Activated naive CD4-positive, alpha-beta T cell treated with anti-CD3 and anti-CD28 coated beads, Interleukin-2, amount 50 U/mL, for 16 hours (primary cell): ENCODE results near the gene CYP2D6.
A peak's percentile ranks its signal among the peaks of the same experiment; 100 is the strongest.

ENCODE experiments used
- DNase-seq: peaks from one replicate; pipeline ENCODE4 v3.0.0-alpha.2; 2020

CYP2D6 gene

DNA sequence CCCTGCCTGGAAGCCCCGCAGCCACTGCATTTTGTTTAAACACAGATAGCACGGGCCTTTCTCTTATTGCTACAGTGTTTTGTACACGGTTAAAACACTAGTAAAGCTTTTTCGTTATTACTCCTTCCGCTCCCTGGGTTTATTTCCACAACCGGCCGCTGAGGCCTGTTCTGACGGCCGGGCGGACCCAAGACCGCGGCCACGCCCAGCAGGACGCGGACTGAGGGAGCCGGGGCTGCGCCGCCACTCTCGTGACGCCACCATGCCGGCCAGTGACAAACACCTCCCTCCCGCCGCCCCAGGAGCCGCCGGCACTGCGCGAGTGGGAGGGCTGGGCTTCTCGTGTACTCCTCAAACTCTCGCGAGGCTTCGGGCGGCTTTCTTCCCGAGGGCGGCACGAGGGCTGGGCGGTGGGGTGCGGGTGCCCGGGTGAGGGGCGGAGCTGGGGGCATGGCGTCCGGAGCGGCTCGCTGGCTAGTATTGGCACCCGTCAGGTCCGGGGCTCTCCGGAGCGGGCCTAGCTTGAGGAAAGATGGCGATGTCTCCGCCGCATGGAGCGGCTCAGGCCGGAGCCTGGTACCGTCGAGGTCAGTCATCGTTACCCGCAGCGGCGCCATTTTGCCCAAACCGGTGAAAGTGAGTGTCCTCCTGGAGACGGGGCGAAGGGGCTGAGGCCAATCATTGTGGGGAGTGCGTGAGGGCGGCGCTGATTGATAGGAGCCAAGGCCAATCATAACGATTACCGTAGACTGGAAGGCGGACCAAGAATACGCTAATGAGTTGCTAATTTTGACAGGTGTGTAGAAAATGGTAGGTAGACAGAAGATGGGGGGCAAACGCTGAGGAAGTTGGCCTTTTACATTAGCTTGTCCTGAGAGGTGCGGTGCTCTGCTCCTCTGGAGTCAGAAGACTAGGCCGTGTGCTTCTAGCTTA lies 51.0 kb downstream of the CYP2D6 start, which contains the start of gene SMDT1:
TSS of gene SMDT1 (plus strand) at position 382 of the 933 bp plus-strand sequence. CDS start at position 451, 69 bp downstream.
- DNase-seq = peak; percentile 98

DNA sequence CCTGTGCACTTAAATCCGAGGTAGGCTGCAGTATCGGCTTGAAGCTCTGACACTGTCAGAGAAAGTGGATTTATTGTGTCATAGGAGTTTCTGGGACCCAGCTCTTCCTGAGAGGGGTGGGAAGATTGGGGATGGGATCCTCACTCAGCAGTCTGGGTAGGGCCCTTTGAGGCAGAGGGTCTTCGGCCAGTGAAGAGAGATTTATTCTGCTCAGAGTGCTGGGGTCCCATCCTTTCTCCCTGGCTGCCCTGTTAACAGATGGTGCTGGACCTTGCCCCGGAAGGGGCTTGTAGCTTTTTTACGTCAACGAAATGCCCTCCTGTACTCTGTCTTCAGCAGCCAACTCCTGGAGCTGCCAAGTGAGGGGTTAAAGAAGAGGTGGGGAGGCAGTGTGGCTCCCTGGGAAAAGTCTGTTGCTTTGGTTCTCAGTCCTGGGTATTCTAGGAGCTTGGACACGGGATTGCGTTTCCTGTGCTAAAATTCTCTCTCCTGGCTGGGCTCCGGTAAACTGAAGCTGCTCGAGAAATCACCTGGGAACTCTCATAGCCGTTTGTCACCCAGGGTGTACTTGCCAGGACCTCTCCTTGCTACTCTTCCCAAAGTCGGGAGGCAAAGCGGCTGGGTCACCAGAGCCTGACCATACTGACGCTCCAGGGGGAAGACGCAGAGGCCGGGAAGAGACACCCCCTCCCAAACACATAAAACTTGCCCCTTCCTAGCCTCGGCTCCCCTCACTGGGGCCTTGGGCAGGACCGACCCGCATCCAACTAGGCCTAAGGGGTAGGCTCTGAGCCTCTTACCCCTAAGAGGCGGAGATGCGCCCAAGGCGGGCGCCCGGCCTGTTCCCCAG lies 51.9 kb downstream of the CYP2D6 start:
- DNase-seq = no peak

DNA sequence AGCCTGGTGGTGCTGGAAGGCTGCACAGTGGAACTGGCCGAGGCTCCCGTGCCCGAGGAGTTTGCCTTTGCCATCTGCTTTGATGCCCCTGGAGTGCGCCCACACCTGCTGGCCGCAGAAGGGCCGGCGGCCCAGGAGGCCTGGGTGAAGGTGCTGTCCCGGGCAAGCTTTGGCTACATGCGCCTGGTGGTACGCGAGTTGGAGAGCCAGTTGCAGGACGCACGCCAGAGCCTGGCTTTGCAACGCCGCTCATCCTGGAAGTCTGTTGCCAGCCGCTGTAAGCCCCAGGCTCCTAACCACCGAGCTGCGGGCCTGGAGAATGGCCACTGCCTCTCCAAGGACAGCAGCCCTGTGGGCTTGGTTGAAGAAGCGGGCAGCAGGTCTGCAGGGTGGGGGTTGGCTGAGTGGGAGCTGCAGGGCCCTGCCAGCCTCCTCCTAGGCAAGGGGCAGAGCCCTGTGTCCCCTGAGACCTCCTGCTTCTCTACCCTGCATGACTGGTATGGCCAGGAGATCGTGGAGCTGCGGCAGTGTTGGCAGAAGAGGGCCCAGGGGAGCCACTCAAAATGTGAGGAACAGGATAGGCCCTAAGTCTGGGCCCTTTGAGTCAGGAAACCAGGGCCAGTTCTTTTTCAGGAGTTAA lies 53.0 kb downstream of the CYP2D6 start:
- DNase-seq = no peak

DNA sequence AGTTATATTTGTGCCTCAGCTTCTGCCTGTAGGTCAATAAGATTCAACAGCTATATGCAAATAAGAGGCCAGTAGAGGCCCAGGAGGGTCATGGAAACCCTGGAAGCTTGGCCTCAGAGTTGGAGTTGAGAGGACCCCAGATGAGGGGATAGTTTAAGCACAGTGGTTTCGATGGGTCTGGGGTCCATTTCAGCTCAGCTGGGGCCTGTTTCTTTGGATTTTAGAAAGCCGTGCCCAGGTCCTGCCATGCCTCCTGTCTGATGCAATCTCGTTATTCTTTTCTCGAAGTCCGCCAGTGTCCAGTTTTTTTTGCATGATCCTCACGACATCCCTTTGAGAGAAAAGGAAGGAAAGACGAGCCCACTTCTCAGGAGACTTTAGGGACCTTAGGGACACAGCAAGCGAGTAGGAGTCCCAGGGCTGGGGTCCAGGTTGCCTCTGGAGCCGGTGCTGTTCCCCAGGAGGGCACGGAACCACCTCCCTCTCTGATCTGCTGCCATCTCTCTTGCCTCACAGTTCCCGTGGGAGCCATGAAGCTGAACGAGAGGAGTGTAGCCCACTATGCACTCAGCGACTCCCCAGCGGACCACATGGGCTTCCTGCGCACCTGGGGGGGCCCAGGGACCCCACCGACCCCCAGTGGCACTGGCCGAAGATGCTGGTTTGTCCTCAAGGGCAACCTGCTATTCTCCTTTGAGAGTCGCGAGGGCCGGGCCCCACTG lies 53.7 kb downstream of the CYP2D6 start:
- no peak for DNase-seq
